ENCODE measurements around the gene TOMM6. TPM values are rescaled to one million over a fixed set of nuclear protein-coding genes. Genes with fewer than 3 reads are reported as not detected.

TOMM6 gene
- polyA plus RNA-seq, 1 donor from 2014 or later, result 184 TPM

DNA sequence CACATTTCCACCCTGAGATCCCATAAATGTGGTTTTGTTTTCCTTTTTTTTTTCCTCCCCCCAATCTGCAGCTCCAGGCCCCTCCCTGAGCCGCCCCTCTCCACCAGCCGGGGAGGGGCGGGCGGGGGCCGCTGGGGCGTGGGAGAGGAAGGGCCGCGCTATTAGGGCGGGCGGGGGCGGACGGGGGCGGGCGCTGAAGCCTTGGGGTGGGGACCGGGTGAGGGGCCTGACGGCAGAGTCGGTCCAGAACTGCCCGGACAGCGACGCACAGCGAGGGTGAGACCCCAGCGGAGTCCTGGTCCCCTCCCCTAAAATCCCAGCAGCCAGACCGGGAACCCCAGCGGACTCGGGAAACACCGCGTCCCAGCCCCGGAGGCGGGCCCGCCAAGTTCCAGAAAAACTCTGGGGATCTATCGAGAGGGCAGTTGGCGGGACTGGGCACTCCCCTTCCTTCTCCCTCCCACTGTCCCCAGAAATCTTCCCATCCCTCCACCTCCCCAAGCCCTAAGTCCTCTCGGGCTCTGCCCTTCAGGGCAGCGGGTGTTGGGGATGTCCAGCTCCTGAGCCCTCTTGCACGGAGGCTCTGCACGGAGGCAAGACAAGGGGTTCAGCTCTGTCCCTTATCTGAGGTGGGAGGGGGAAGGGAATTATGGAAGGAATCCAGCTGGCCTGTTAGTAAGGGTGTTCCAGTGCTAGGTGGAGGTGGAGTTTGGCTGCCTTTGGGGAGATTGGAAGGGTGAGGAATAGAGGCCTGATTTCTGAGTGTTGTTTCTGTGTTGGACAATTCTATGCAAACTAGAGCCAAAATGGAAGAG is 6.7 kb upstream of the TOMM6 start, which contains the start of gene PRICKLE4:
Gene PRICKLE4 (plus strand): TSS at position 232 of the 815 bp plus-strand sequence. CDS start 2,692 bp downstream, outside the sequence.
- H3K4me3 ChIP-seq (ENCODE audit: low read length), result peak within 1 kb of the TSS; percentile 86
- H3F3A ChIP-seq (ENCODE audit: insufficient read depth, low read length, poor library complexity, severe bottlenecking), result no peaks in the 10 kb centered on the region
- peak within 1 kb of the TSS; percentile 79 for H3K9ac ChIP-seq (ENCODE audit: low read length)
- H3K27me3 ChIP-seq (ENCODE audit: insufficient read depth, low read depth, low read length), result no peaks in the 10 kb centered on the region
- no peaks in the 10 kb centered on the region for H3K79me2 ChIP-seq (replicated peaks; ENCODE audit: insufficient read depth, low read length)
- peak within 1 kb of the TSS; percentile 76 for H3K4me2 ChIP-seq (ENCODE audit: low read length)
- no peak within 1 kb of the TSS for H3K27ac ChIP-seq (ENCODE audit: low read length)
- no peaks in the 10 kb centered on the region for H3K36me3 ChIP-seq (ENCODE audit: insufficient read depth, low read length)
- no peak for TF ChIP-seq SMC3 (conservative IDR thresholded peaks at IDR 0.05; ENCODE audit: poor library complexity)
- no peak for TF ChIP-seq TAF1 (IDR thresholded peaks at IDR 0.05; ENCODE audit: low read depth)
- TF ChIP-seq MXI1 (conservative IDR thresholded peaks at IDR 0.05; ENCODE audit: poor library complexity, severe bottlenecking), result no peak
- TF ChIP-seq RAD21 (conservative IDR thresholded peaks at IDR 0.05), result no peak
- TF ChIP-seq, protein P1, sequence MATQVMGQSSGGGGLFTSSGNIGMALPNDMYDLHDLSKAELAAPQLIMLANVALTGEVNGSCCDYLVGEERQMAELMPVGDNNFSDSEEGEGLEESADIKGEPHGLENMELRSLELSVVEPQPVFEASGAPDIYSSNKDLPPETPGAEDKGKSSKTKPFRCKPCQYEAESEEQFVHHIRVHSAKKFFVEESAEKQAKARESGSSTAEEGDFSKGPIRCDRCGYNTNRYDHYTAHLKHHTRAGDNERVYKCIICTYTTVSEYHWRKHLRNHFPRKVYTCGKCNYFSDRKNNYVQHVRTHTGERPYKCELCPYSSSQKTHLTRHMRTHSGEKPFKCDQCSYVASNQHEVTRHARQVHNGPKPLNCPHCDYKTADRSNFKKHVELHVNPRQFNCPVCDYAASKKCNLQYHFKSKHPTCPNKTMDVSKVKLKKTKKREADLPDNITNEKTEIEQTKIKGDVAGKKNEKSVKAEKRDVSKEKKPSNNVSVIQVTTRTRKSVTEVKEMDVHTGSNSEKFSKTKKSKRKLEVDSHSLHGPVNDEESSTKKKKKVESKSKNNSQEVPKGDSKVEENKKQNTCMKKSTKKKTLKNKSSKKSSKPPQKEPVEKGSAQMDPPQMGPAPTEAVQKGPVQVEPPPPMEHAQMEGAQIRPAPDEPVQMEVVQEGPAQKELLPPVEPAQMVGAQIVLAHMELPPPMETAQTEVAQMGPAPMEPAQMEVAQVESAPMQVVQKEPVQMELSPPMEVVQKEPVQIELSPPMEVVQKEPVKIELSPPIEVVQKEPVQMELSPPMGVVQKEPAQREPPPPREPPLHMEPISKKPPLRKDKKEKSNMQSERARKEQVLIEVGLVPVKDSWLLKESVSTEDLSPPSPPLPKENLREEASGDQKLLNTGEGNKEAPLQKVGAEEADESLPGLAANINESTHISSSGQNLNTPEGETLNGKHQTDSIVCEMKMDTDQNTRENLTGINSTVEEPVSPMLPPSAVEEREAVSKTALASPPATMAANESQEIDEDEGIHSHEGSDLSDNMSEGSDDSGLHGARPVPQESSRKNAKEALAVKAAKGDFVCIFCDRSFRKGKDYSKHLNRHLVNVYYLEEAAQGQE (IDR thresholded peaks at IDR 0.05; ENCODE audit: borderline replicate concordance), result no peak
- TF ChIP-seq EP300 (conservative IDR thresholded peaks at IDR 0.05; ENCODE audit: poor library complexity, severe bottlenecking), result no peak
- no peak for TF ChIP-seq POLR2AphosphoS5 (IDR thresholded peaks at IDR 0.05)
- no peak for TF ChIP-seq EZH2 (IDR thresholded peaks at IDR 0.05; ENCODE audit: borderline replicate concordance, insufficient read depth, low read length, poor library complexity, severe bottlenecking)
- TF ChIP-seq, protein P2, sequence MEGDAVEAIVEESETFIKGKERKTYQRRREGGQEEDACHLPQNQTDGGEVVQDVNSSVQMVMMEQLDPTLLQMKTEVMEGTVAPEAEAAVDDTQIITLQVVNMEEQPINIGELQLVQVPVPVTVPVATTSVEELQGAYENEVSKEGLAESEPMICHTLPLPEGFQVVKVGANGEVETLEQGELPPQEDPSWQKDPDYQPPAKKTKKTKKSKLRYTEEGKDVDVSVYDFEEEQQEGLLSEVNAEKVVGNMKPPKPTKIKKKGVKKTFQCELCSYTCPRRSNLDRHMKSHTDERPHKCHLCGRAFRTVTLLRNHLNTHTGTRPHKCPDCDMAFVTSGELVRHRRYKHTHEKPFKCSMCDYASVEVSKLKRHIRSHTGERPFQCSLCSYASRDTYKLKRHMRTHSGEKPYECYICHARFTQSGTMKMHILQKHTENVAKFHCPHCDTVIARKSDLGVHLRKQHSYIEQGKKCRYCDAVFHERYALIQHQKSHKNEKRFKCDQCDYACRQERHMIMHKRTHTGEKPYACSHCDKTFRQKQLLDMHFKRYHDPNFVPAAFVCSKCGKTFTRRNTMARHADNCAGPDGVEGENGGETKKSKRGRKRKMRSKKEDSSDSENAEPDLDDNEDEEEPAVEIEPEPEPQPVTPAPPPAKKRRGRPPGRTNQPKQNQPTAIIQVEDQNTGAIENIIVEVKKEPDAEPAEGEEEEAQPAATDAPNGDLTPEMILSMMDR (IDR thresholded peaks at IDR 0.05; ENCODE audit: poor library complexity, severe bottlenecking), result no peak
- H2AFZ ChIP-seq (ENCODE audit: low read depth, low read length), result peak within 1 kb of the TSS; percentile 80
- no peaks in the 10 kb centered on the region for H4K20me1 ChIP-seq (ENCODE audit: insufficient read depth)
- no peaks in the 10 kb centered on the region for H3K9me2 ChIP-seq (ENCODE audit: insufficient read depth, low read length)
- no peaks in the 10 kb centered on the region for H3K9me3 ChIP-seq (ENCODE audit: low read length)

DNA sequence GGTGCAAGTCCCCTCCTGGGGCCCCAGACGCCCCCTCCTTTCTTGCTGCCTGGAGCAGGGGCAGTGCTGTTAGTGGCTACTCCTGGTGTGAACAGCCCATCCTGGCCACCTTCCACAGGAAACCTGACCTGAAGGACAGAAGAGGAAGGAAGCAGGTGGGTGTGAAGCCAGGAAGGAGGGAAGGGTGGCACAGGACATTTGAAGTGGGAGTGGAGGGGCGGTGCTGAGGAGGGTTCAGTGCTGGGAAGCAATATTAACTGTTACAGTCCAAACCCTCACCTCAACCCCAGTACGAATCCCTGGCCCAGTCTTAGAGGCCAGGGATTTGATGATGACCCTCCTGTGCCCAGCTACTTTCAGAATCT is 6.1 kb upstream of the TOMM6 start:
- no peaks in the 10 kb centered on the region for H3K27me3 ChIP-seq (ENCODE audit: insufficient read depth, low read depth, low read length)
- H3K36me3 ChIP-seq (ENCODE audit: insufficient read depth, low read length), result no peaks in the 10 kb centered on the region
- H2AFZ ChIP-seq (ENCODE audit: low read depth, low read length), result no peak overlapping the region
- H3K9me3 ChIP-seq (ENCODE audit: low read length), result no peaks in the 10 kb centered on the region
- no peaks in the 10 kb centered on the region for H3F3A ChIP-seq (ENCODE audit: insufficient read depth, low read length, poor library complexity, severe bottlenecking)
- H3K27ac ChIP-seq (ENCODE audit: low read length), result no peak overlapping the region
- H3K79me2 ChIP-seq (replicated peaks; ENCODE audit: insufficient read depth, low read length), result no peaks in the 10 kb centered on the region
- H3K9ac ChIP-seq (ENCODE audit: low read length), result peak overlapping the region; percentile 79
- H4K20me1 ChIP-seq (ENCODE audit: insufficient read depth), result no peaks in the 10 kb centered on the region
- H3K4me3 ChIP-seq (ENCODE audit: low read length), result peak overlapping the region; percentile 86
- no peaks in the 10 kb centered on the region for H3K9me2 ChIP-seq (ENCODE audit: insufficient read depth, low read length)
- TF ChIP-seq POLR2AphosphoS5 (IDR thresholded peaks at IDR 0.05) (no peak), TAF1 (IDR thresholded peaks at IDR 0.05; ENCODE audit: low read depth) (no peak), SMC3 (conservative IDR thresholded peaks at IDR 0.05; ENCODE audit: poor library complexity) (no peak), MXI1 (conservative IDR thresholded peaks at IDR 0.05; ENCODE audit: poor library complexity, severe bottlenecking) (no peak), EP300 (conservative IDR thresholded peaks at IDR 0.05; ENCODE audit: poor library complexity, severe bottlenecking) (no peak)
- H3K4me2 ChIP-seq (ENCODE audit: low read length), result no peak overlapping the region
